Adrenal gland (tissue), 12 donors: Measurements from ENCODE around the gene SAPCD1. TPM values are rescaled to one million over a fixed set of nuclear protein-coding genes. Genes with fewer than 3 reads are reported as not detected.

Source experiments
- DNase-seq, 7 donors: peaks; one replicate each; pipeline ENCODE4 v3.0.0-alpha.2; 2019 to 2020
- H3K27ac ChIP-seq, 5 donors: fragments of 200-600 bp; sonication (generic) in 4 of 5; 1 replicate in 3 of 5; 2 replicates in 2 of 5; pipeline versions ENCODE4 v1.5.1 to v1.8.0; 2016 to 2020; ENCODE audit warnings: mild to moderate bottlenecking in 1 of 5
- H3K27me3 ChIP-seq: fragments of 200-600 bp; 2 replicates; pipeline ENCODE4 v1.8.0; 2021
- H3K36me3 ChIP-seq, 2 donors: fragments of 200-600 bp; replicated peaks in 1 of 2; 1 replicate in 1 of 2; 2 replicates in 1 of 2; pipeline versions ENCODE4 v1.5.1 to v1.8.0; 2018 to 2022
- H3K4me1 ChIP-seq, 2 donors: fragments of 200-600 bp; replicated peaks in 1 of 2; 1 replicate in 1 of 2; 2 replicates in 1 of 2; pipeline versions ENCODE4 v1.5.1 to v1.8.0; 2018 to 2021
- H3K4me3 ChIP-seq, 4 donors: fragments of 200-600 bp; sonication (generic) in 3 of 4; one replicate each; pipeline ENCODE4 v1.5.1; 2016 to 2018
- H3K9me3 ChIP-seq, 3 donors: fragments of 200-600 bp; sonication (generic) in 1 of 3; replicated peaks in 1 of 3; 1 replicate in 2 of 3; 2 replicates in 1 of 3; pipeline versions ENCODE4 v1.5.1 to v1.8.0; 2016 to 2021
- CTCF ChIP-seq, 6 experiments: fragments of 450-650 bp in 4 of 6; fragments of 200-600 bp in 2 of 6; sonication (generic) in 1 of 6; IDR thresholded peaks; 1 replicate in 5 of 6; 2 replicates in 1 of 6; pipeline versions ENCODE4 v1.5.1 to v1.8.0; 2016 to 2021; ENCODE audit warnings: antibody characterized with exemption in 6 of 6, mild to moderate bottlenecking in 2 of 6, moderate library complexity in 1 of 6
- POLR2A ChIP-seq, 2 donors: fragments of 450-650 bp; IDR thresholded peaks; one replicate each; pipeline ENCODE4 v1.6.1; 2017; ENCODE audit warnings: antibody characterized with exemption in 2 of 2, mild to moderate bottlenecking in 2 of 2, moderate library complexity in 1 of 2
- WGBS, 4 donors: extraction: QIAGEN DNeasy Blood & Tissue Kit in 2 of 4; methylation state at CpG; one replicate each; pipeline versions ENCODE4 v1.1.5 to v1.1.7; 2013 to 2017; 5-methylcytosine and 5-hydroxymethylcytosine counted together
- intact Hi-C, 2 donors: fragments of 100-400 bp; cut with DNase I; formaldehyde crosslinking; loops; one replicate each; pipeline versions ENCODE4 v1.14.1 to v1.15.0; 2022 to 2023
- polyA plus RNA-seq, 3 donors: library from polyadenylated mRNA; stranded (reverse); fragments of 200-250 nt in 2 of 3; fragments of 350-450 nt in 1 of 3; fragmentation: Illumina TruSeq in 1 of 3; extraction: RNeasy Lipid Tissue Mini Kit (QIAGEN cat#74804) in 1 of 3; gene quantifications; one replicate each; pipeline ENCODE4 v1.2.3, GENCODE V29; 2013 to 2014
- total RNA-seq, 9 donors: library from RNA; depleted of rRNA in 4 of 9; stranded (reverse); fragments of >200 nt in 4 of 9; fragments of 120-200 nt in 1 of 9; fragmentation: NEBNext Ultra II Directional in 1 of 9; extraction: Animal tissue kit (Norgen Biotek cat#: 25700) in 1 of 9; gene quantifications; one replicate each; pipeline versions ENCODE4 v1.1.0 to v1.2.4, GENCODE V29; 2013 to 2023
- donor health status: healthy with polysubstance abuse.
- donor health status: Bipolar disorder and iron deficiency.
- donor health status: DM: yes; HTN: yes; CAD: no.
- donor health status: DM: no; HTN: no; CAD: no.
- donor health status: DM: no; HTN: no; CAD: no.
- donor health status: DM: yes; HTN: yes; CAD: no.

Gene SAPCD1
- total and polyA plus RNA-seq, 12 donors = 0.46 to 17.2 (median 0.96) TPM; not detected in 5

GRCh38 chr6:31739639-31740396 is 22.6 kb upstream of the SAPCD1 start, which contains the start of gene MSH5:
Gene MSH5, plus strand, starts transcription at chr6:31740005. Its CDS starts 462 bp downstream, at chr6:31740467.
- peak within 1 kb of the TSS in 3 of 5 donors; percentile 30 to 65 (median 60) for H3K27ac ChIP-seq

GRCh38 chr6:31740397-31741223 is 21.8 kb upstream of the SAPCD1 start:
- Histone ChIP-seq H3K4me1 (peaks cover 10 to 39% of the 10 kb centered on the region in 2 donors), H3K27ac (peak overlapping the region in 3 of 5 donors; percentile 30 to 65 (median 60))
- WGBS, 4 donors = 21 to 36% (median 24%) methylated on average over 25 to 29 of the region's 29 CpGs

More at GRCh38 chr6:31739639-31740396, 22.6 kb upstream of the SAPCD1 start, which contains the start of gene MSH5:
- H3K9me3 ChIP-seq = no peaks in the 10 kb centered on the region
- no peaks in the 10 kb centered on the region for H3K36me3 ChIP-seq
- peak; percentile 98 to 100 (median 99) for DNase-seq
- WGBS, 4 donors = 0 to 1% (median 0%) methylated on average over 18 to 58 of the region's 58 CpGs
- H3K4me3 ChIP-seq = peak within 1 kb of the TSS in 3 of 4 donors; percentile 59 to 84 (median 63)
- H3K4me1 ChIP-seq = peaks cover 10 to 41% of the 10 kb centered on the region in 2 donors
- TF ChIP-seq CTCF (IDR thresholded peaks at IDR 0.05) = no peak
- TF ChIP-seq POLR2A (IDR thresholded peaks at IDR 0.05) = peak in 1 of 2 donors; percentile 8
- intact Hi-C loops = loop anchor here in 1 of 2 donors (10.0 kb wide), 1 partner anchor 1675 kb away; the partner anchor contains the start of genes CUTA and PHF1
- no peaks in the 10 kb centered on the region for H3K27me3 ChIP-seq

GRCh38 chr6:31741815-31742214 is 20.6 kb upstream of the SAPCD1 start:
- Histone ChIP-seq H3K27ac (no peak overlapping the region), H3K27me3 (no peaks in the 10 kb centered on the region), H3K4me3 (no peak overlapping the region), H3K4me1 (peaks cover 10 to 35% of the 10 kb centered on the region in 2 donors), H3K36me3 (no peaks in the 10 kb centered on the region), H3K9me3 (no peaks in the 10 kb centered on the region)
- no peak for DNase-seq
- TF ChIP-seq CTCF (IDR thresholded peaks at IDR 0.05) = no peak
- no peak for TF ChIP-seq POLR2A (IDR thresholded peaks at IDR 0.05)
- WGBS, 4 donors = 89 to 96% (median 91%) methylated on average over 2 of the region's 2 CpGs
- intact Hi-C loops = no loop called here

More at GRCh38 chr6:31740397-31741223, 21.8 kb upstream of the SAPCD1 start:
- Histone ChIP-seq H3K36me3 (no peaks in the 10 kb centered on the region), H3K9me3 (no peaks in the 10 kb centered on the region), H3K27me3 (no peaks in the 10 kb centered on the region), H3K4me3 (peak overlapping the region in 3 of 4 donors; percentile 59 to 84 (median 63))
- DNase-seq = no peak
- TF ChIP-seq POLR2A (IDR thresholded peaks at IDR 0.05) (no peak), CTCF (IDR thresholded peaks at IDR 0.05) (no peak)
- intact Hi-C loops = no loop called here

GRCh38 chr6:31742894-31743293 is 19.6 kb upstream of the SAPCD1 start:
- intact Hi-C loops = no loop called here
- Histone ChIP-seq H3K4me3 (no peak overlapping the region), H3K27ac (no peak overlapping the region), H3K36me3 (no peaks in the 10 kb centered on the region), H3K9me3 (no peaks in the 10 kb centered on the region), H3K27me3 (no peaks in the 10 kb centered on the region), H3K4me1 (peaks cover 10 to 24% of the 10 kb centered on the region in 2 donors)
- 91 to 95% (median 94%) methylated on average over 3 of the region's 3 CpGs for WGBS, 4 donors
- DNase-seq = no peak
- TF ChIP-seq CTCF (IDR thresholded peaks at IDR 0.05) (no peak), POLR2A (IDR thresholded peaks at IDR 0.05) (no peak)
